GM12874 (cell line): ENCODE measurements around the gene CHTF18.

Source experiments
- CTCF ChIP-seq: IDR thresholded peaks from 2 replicates; pipeline ENCODE4 v1.5.1; 2011; ENCODE audit warnings: low read depth, mild to moderate bottlenecking, control low read depth, low read length, moderate library complexity; ENCODE audit not compliant: insufficient read depth

Gene CHTF18

GRCh38 chr16:766820-767640 is 21.4 kb upstream of the CHTF18 start:
- TF ChIP-seq CTCF = no peak

DNA sequence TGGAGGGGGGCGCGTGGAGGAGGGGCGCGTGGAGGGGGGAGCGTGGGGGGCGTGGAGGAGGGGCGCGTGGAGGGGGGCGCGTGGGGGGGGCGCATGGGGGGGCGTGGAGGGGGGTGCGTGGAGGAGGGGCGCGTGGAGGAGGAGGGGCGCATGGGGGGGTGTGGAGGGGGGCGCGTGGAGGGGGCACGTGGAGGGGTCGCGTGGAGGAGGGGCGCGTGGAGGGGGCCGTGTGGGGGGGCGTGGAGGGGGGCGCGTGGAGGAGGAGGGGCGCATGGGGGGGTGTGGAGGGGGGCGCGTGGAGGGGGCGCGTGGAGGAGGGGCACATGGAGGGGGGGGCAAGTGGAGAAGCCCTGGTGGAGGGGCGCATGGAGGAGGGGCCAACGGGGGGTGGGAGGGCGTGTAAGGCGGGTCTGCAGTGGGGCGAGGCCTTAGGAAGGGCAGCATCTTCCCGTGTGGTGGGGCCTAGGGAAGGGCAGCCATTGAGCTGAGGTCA is 20.6 kb upstream of the CHTF18 start:
- TF ChIP-seq CTCF = no peak

DNA sequence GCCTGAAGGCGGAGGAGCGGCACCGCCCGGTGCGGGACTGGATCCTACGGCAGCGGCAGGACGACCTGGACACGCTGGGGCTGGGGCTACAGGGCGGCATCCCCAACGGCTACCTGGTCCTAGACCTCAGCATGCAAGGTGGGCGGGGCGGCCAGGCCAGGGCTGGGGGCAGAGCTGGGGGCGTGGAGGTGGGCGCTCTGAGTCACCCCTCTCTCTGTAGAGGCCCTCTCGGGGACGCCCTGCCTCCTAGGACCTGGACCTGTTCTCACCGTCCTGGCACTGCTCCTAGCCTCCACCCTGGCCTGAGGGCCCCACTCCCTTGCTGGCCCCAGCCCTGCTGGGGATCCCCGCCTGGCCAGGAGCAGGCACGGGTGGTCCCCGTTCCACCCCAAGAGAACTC is 20.0 kb upstream of the CHTF18 start:
- TF ChIP-seq CTCF = no peak

GRCh38 chr16:769184-769784 is 19.1 kb upstream of the CHTF18 start:
- TF ChIP-seq CTCF = no peak

GRCh38 chr16:769934-770333 is 18.5 kb upstream of the CHTF18 start:
- no peak for TF ChIP-seq CTCF

DNA sequence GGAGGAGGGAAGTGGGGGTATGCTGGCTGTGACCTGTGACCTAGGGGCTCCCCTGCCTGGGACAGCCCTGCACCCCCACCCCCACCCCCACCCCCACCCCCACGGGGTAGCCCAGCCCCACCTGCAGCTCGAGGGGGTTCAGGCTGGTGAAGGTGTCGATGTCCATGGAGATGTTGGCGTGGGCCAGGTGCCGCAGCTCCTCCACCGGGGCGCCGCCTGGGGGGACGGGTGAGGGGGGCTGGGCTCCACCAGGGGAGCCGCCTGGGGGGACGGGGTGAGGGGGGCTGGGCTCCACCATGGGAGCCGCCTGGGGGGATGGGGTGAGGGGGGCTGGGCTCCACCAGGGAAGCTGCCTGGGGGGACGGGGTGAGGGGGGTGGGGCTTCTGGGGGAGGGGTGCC is 18.0 kb upstream of the CHTF18 start:
- TF ChIP-seq CTCF = no peak

DNA sequence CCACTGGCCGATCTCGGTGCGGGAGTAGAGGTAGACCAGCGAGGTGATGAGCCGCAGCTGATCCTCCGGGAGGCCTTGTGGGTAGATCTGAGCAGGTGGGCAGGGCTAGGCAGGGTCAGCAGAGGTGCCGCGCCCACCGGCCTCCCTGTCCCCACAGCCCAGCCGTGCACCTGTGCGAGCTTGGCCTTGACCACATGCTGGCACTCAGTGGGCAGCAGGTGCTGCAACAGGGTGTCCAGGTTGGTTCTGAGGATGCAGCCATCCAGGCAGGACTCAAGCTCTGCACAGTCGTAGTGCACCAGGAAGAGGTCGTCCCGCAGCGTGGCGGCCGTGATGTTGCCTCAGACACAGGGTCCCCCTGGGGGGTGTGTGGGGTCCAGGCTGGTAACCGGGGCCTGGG is 15.5 kb upstream of the CHTF18 start:
- no peak for TF ChIP-seq CTCF
